Neutrophil (primary cell): ENCODE data around the gene KCNJ15.

ENCODE experiments used
- H3K27ac ChIP-seq: fragments of 200-600 bp; sonication (generic); 2 replicates; pipeline ENCODE4 v1.5.1; 2016; ENCODE audit warnings: mild to moderate bottlenecking, moderate library complexity
- H3K27me3 ChIP-seq: fragments of 200-600 bp; sonication (generic); 2 replicates; pipeline ENCODE4 v1.6.0; 2016; ENCODE audit warnings: mild to moderate bottlenecking
- H3K36me3 ChIP-seq: fragments of 200-600 bp; sonication (generic); 2 replicates; pipeline ENCODE4 v1.5.1; 2017
- H3K4me1 ChIP-seq, 2 experiments: fragments of 200-600 bp in 1 of 2; sonication (generic) in 1 of 2; 1 replicate in 1 of 2; 2 replicates in 1 of 2; pipeline versions ENCODE4 v1.5.1 to v1.6.1; 2013 to 2016; ENCODE audit warnings: low read depth in 1 of 2, low read length in 1 of 2, mild to moderate bottlenecking in 1 of 2, moderate library complexity in 1 of 2; ENCODE audit not compliant: control insufficient read depth in 1 of 2, insufficient read depth in 1 of 2
- H3K4me3 ChIP-seq, 2 experiments: fragments of 200-600 bp in 1 of 2; sonication (generic) in 1 of 2; 1 replicate in 1 of 2; 2 replicates in 1 of 2; pipeline ENCODE4 v1.5.1; 2013 to 2016; ENCODE audit warnings: low read depth in 1 of 2, low read length in 1 of 2, mild to moderate bottlenecking in 1 of 2, moderate library complexity in 1 of 2
- H3K9me3 ChIP-seq: fragments of 200-600 bp; sonication (generic); 2 replicates; pipeline ENCODE4 v1.5.1; 2016
- TF ChIP-seq, protein P1 (sequence below): fragments of 200-600 bp; sonication (generic); IDR thresholded peaks from 2 replicates; pipeline ENCODE4 v1.5.1; 2016; ENCODE audit warnings: antibody characterized with exemption

Gene KCNJ15

GRCh38 chr21:38249696-38250278 lies 7.0 kb upstream of the KCNJ15 start:
- Histone ChIP-seq H3K27ac (peak overlapping the region; percentile 64), H3K36me3 (peaks cover 86% of the 10 kb centered on the region), H3K9me3 (no peaks in the 10 kb centered on the region), H3K4me3 (no peak overlapping the region), H3K27me3 (no peaks in the 10 kb centered on the region), H3K4me1 (peaks cover 53 to 90% of the 10 kb centered on the region in 2 experiments)
- TF ChIP-seq, protein P1, sequence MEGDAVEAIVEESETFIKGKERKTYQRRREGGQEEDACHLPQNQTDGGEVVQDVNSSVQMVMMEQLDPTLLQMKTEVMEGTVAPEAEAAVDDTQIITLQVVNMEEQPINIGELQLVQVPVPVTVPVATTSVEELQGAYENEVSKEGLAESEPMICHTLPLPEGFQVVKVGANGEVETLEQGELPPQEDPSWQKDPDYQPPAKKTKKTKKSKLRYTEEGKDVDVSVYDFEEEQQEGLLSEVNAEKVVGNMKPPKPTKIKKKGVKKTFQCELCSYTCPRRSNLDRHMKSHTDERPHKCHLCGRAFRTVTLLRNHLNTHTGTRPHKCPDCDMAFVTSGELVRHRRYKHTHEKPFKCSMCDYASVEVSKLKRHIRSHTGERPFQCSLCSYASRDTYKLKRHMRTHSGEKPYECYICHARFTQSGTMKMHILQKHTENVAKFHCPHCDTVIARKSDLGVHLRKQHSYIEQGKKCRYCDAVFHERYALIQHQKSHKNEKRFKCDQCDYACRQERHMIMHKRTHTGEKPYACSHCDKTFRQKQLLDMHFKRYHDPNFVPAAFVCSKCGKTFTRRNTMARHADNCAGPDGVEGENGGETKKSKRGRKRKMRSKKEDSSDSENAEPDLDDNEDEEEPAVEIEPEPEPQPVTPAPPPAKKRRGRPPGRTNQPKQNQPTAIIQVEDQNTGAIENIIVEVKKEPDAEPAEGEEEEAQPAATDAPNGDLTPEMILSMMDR, result no peak

DNA sequence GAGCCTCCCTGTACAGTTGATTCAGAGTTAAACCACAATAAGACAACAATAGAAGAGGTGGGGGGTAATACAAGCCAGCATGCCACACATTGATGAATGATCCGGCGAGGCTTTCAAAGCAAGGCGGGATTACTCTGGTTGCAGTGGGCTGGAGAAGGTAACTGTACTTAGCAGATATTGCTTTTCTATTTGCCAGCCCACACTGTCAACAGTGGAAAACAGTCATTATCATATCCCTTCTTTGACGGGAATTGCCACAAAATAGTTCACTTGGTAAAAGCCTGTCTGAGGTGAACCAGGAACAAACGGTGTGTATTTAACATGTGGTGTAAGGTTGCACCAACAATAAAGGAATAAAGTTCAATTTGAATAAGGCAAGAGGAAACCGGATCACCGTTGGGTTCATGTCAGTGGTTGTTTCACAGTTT lies 5.8 kb upstream of the KCNJ15 start:
- Histone ChIP-seq H3K4me1 (peaks cover 53 to 90% of the 10 kb centered on the region in 2 experiments), H3K27me3 (no peaks in the 10 kb centered on the region), H3K9me3 (no peaks in the 10 kb centered on the region), H3K27ac (peak overlapping the region; percentile 64), H3K4me3 (no peak overlapping the region), H3K36me3 (peaks cover 83% of the 10 kb centered on the region)
- TF ChIP-seq, protein P1, result no peak

GRCh38 chr21:38254970-38255369 lies 1.8 kb upstream of the KCNJ15 start:
- peak overlapping the region in 1 of 2 experiments; percentile 12 for H3K4me3 ChIP-seq
- TF ChIP-seq, protein P1, result no peak
- no peaks in the 10 kb centered on the region for H3K27me3 ChIP-seq

GRCh38 chr21:38255571-38256117 lies 1.1 kb upstream of the KCNJ15 start:
- TF ChIP-seq, protein P1, result no peak
- Histone ChIP-seq H3K4me3 (peak overlapping the region; percentile 6 to 12), H3K4me1 (peaks cover 79 to 96% of the 10 kb centered on the region in 2 experiments), H3K9me3 (no peaks in the 10 kb centered on the region), H3K27me3 (no peaks in the 10 kb centered on the region), H3K36me3 (peaks cover 79% of the 10 kb centered on the region), H3K27ac (peak overlapping the region; percentile 90)

More at GRCh38 chr21:38254970-38255369, 1.8 kb upstream of the KCNJ15 start:
- H3K36me3 ChIP-seq, result peaks cover 79% of the 10 kb centered on the region
- no peaks in the 10 kb centered on the region for H3K9me3 ChIP-seq
- H3K27ac ChIP-seq, result peak overlapping the region; percentile 90
- peaks cover 72 to 96% of the 10 kb centered on the region in 2 experiments for H3K4me1 ChIP-seq

DNA sequence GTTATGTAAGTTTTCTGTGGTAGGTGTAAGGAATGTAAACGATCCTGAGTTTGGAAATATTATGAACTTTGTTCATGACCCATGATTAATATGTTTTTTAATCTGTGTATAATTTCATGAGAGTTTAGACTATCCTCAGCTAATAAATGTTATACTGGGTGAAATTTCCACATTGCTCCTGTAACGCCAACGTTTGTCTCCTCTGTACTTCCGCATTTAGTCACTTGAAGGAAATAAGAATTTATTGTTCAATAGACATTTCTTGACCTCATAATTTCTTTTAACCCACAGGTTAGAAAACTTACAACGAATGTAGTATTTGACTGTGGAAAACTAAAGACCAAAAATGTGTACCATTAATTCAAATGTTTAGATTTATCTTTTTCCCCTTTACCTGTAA lies 876 bp downstream of the KCNJ15 start:
- peak overlapping the region; percentile 57 to 69 for H3K4me3 ChIP-seq
- peak overlapping the region; percentile 90 for H3K27ac ChIP-seq
- H3K4me1 ChIP-seq, result peaks cover 76 to 92% of the 10 kb centered on the region in 2 experiments

More for the DNA sequence above, 876 bp downstream of the KCNJ15 start:
- TF ChIP-seq, protein P1, result no peak
- Histone ChIP-seq H3K36me3 (peaks cover 74% of the 10 kb centered on the region), H3K27me3 (no peaks in the 10 kb centered on the region), H3K9me3 (no peaks in the 10 kb centered on the region)
